Lower lobe of right lung (tissue), 2 donors: ENCODE measurements around the gene RCOR1. TPM values are rescaled to one million over a fixed set of nuclear protein-coding genes. Genes with fewer than 3 reads are reported as not detected.

ENCODE experiments used
- ATAC-seq, 2 donors: fragments of 200-7000 bp; cut with Tn5 transposase; one replicate each; pipeline ENCODE4 v1.9.1; 2020 to 2022; ENCODE audit warnings: mild to moderate bottlenecking in 2 of 2, moderate library complexity in 2 of 2
- DNase-seq: peaks from one replicate; pipeline ENCODE4 v3.0.0-alpha.2; 2020
- H3K27ac ChIP-seq: fragments of 200-600 bp; one replicate; pipeline ENCODE4 v1.8.0; 2022
- H3K27me3 ChIP-seq: fragments of 200-600 bp; one replicate; pipeline ENCODE4 v1.8.0; 2022; ENCODE audit warnings: low read depth
- H3K36me3 ChIP-seq: fragments of 200-600 bp; one replicate; pipeline ENCODE4 v1.8.0; 2022; ENCODE audit warnings: mild to moderate bottlenecking
- H3K4me1 ChIP-seq: fragments of 200-600 bp; one replicate; pipeline ENCODE4 v1.8.0; 2022
- H3K4me3 ChIP-seq: fragments of 200-600 bp; one replicate; pipeline ENCODE4 v1.8.0; 2022; ENCODE audit warnings: mild to moderate bottlenecking
- H3K9me3 ChIP-seq: fragments of 200-600 bp; one replicate; pipeline ENCODE4 v1.8.0; 2022
- CTCF ChIP-seq: fragments of 200-600 bp; IDR thresholded peaks from one replicate; pipeline ENCODE4 v1.8.0; 2022; ENCODE audit warnings: antibody characterized with exemption, mild to moderate bottlenecking
- intact Hi-C: fragments of 100-400 bp; cut with DNase I; formaldehyde crosslinking; loops from one replicate; pipeline ENCODE4 v1.11.0; 2022
- total RNA-seq: library from RNA; stranded (reverse); fragmentation: NEBNext Ultra II Directional; extraction: Animal tissue kit (Norgen Biotek cat#: 25700); gene quantifications from one replicate; pipeline ENCODE4 v1.2.1, GENCODE V29; 2021
- donor health status: DM: no; HTN: yes; CAD: no; lungs with severe emphysema.

The RCOR1 gene
- total RNA-seq, 1 donor from 2014 or later, result 53.6 TPM

GRCh38 chr14:102668291-102668873, 75.9 kb downstream of the RCOR1 start:
- Histone ChIP-seq H3K27ac (no peak overlapping the region), H3K9me3 (no peaks in the 10 kb centered on the region), H3K4me1 (peaks cover 14% of the 10 kb centered on the region), H3K27me3 (no peaks in the 10 kb centered on the region), H3K36me3 (no peaks in the 10 kb centered on the region), H3K4me3 (no peak overlapping the region)
- ATAC-seq (no peak), DNase-seq (no peak)
- intact Hi-C loops, result no loop called here
- TF ChIP-seq CTCF, result no peak

- DNase-seq (no peak), ATAC-seq (no peak)
- Histone ChIP-seq H3K9me3 (no peaks in the 10 kb centered on the region), H3K36me3 (no peaks in the 10 kb centered on the region), H3K27me3 (no peaks in the 10 kb centered on the region), H3K27ac (no peak overlapping the region), H3K4me1 (peaks cover 4% of the 10 kb centered on the region), H3K4me3 (no peak overlapping the region)
- intact Hi-C loops, result no loop called here
- no peak for TF ChIP-seq CTCF
Observed at GRCh38 chr14:102671410-102671809, 79.0 kb downstream of the RCOR1 start.

- Histone ChIP-seq H3K9me3 (no peaks in the 10 kb centered on the region), H3K4me1 (no peaks in the 10 kb centered on the region), H3K4me3 (no peak overlapping the region), H3K27me3 (no peaks in the 10 kb centered on the region), H3K27ac (no peak overlapping the region), H3K36me3 (no peaks in the 10 kb centered on the region)
- no peak for DNase-seq
- intact Hi-C loops, result no loop called here
- no peak for ATAC-seq
- no peak for TF ChIP-seq CTCF
Observed at GRCh38 chr14:102672410-102672960, 80.0 kb downstream of the RCOR1 start.

- intact Hi-C loops, result no loop called here
- H3K36me3 ChIP-seq, result no peaks in the 10 kb centered on the region
- TF ChIP-seq CTCF, result no peak
Observed at GRCh38 chr14:102675396-102675795, 82.9 kb downstream of the RCOR1 start.

GRCh38 chr14:102678394-102678793, 85.9 kb downstream of the RCOR1 start:
- Histone ChIP-seq H3K27ac (no peak overlapping the region), H3K27me3 (no peaks in the 10 kb centered on the region), H3K4me1 (no peaks in the 10 kb centered on the region), H3K4me3 (no peak overlapping the region), H3K9me3 (no peaks in the 10 kb centered on the region), H3K36me3 (peaks cover 17% of the 10 kb centered on the region)
- no peak for TF ChIP-seq CTCF
- DNase-seq (no peak), ATAC-seq (no peak)
- intact Hi-C loops, result no loop called here

More at GRCh38 chr14:102675396-102675795, 82.9 kb downstream of the RCOR1 start:
- DNase-seq, result no peak
- H3K27me3 ChIP-seq, result no peaks in the 10 kb centered on the region
- H3K4me3 ChIP-seq, result no peak overlapping the region
- H3K4me1 ChIP-seq, result no peaks in the 10 kb centered on the region
- H3K27ac ChIP-seq, result no peak overlapping the region
- ATAC-seq, result no peak
- no peaks in the 10 kb centered on the region for H3K9me3 ChIP-seq
